Effector memory CD8-positive, alpha-beta T cell (primary cell): ENCODE measurements around the gene ARL5B.

Experiments
- ATAC-seq: fragments of 150-1000 bp; cut with Tn5 transposase; replicated peaks from 2 replicates; pipeline ENCODE4 v1.10.0; 2021; ENCODE audit warnings: mild to moderate bottlenecking, moderate library complexity
- DNase-seq, 3 experiments: peaks; one replicate each; pipeline ENCODE4 v3.0.0; 2021
- H3K27ac Mint-ChIP-seq, 2 donors: one replicate each; pipeline ENCODE4 v1.8.0; 2022; ENCODE audit warnings: mild to moderate bottlenecking in 2 of 2, mixed read lengths in 2 of 2, moderate library complexity in 2 of 2
- H3K27me3 Mint-ChIP-seq, 2 donors: one replicate each; pipeline ENCODE4 v1.8.0; 2022; ENCODE audit warnings: mixed read lengths in 2 of 2
- H3K36me3 Mint-ChIP-seq: one replicate; pipeline ENCODE4 v1.8.0; 2022; ENCODE audit warnings: mild to moderate bottlenecking, moderate library complexity, mixed read lengths; ENCODE audit not compliant: insufficient read depth
- H3K4me1 Mint-ChIP-seq, 2 donors: one replicate each; pipeline ENCODE4 v1.8.0; 2022; ENCODE audit warnings: low read depth in 2 of 2, mixed read lengths in 2 of 2
- H3K4me3 Mint-ChIP-seq, 2 donors: one replicate each; pipeline ENCODE4 v1.8.0; 2022; ENCODE audit warnings: mild to moderate bottlenecking in 2 of 2, mixed read lengths in 2 of 2, moderate library complexity in 2 of 2
- H3K9me3 Mint-ChIP-seq, 2 donors: one replicate each; pipeline ENCODE4 v1.8.0; 2022; ENCODE audit warnings: mixed read lengths in 2 of 2

The ARL5B gene

DNA sequence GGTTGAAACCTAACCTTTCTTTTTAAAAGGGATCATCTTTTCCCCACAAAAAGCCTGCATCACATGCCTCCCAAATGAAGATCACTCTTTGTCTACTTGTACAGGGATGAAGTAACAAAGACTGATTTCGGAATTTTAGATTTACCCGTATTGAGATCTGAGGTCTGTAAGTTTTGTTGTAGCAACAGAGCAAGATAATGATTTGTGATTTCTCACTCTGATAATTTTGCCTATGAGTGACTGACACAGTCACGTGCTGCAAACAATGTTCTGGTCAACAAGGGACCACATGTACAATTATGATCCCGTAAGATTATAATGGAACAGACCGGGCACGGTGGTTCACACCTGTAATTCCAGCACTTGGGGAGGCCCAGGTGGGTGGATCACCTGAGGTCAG lies 31.3 kb downstream of the ARL5B start:
- Mint-ChIP-seq H3K27me3 (peaks cover 0 to 10% of the 10 kb centered on the region in 2 donors), H3K36me3 (peaks cover 3% of the 10 kb centered on the region), H3K4me3 (no peak overlapping the region), H3K4me1 (no peaks in the 10 kb centered on the region), H3K9me3 (no peaks in the 10 kb centered on the region), H3K27ac (no peak overlapping the region)
- ATAC-seq (no peak), DNase-seq (no peak)

DNA sequence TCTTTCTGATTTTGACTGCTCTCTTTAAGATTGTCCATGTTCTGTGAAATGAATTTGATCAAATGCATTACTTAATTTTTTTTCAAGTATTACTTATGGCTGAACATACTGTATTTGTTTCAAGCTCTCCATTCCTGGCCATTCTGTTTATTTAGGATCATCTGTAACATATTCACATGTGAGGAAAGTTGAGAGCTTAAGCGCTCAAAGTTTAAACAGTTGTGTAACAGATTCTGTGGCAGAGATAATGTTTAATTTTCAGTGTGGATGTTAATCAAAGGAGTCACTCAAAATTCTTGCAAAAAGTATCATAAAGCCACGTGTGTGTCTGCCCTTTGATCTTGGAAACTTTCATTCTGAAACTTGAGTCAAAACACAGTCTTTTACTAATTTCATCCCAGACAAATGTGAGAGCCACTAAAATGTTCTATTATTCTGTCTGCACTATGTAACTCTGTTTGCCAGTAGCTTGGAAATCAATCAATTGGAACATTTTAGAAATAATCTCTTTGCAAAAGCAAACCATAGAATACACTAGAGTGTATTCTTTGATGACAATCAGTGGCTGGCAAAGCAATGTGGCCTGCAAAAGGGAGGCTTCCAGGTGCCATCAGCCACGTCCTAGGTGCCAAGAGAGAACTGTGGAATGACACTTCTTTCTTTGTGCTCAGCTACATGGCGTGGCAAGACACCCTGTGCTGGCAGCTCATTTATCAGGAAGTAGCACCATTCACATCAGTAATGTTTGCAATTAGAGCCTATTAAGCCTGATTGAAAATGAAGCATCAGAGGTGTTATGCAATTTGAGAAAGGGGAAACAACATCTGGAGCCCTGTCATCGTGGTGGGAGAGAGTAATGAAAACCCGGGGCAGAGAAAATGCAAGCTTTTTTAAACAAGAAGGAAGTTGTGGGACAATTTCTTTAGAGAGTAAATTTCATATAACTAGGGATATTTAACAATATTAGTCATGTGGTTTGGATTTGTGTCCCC lies 40.9 kb downstream of the ARL5B start:
- H3K4me3 Mint-ChIP-seq, result no peak overlapping the region
- DNase-seq (no peak), ATAC-seq (no peak)
- H3K4me1 Mint-ChIP-seq, result peaks cover 0 to 3% of the 10 kb centered on the region in 2 donors
- H3K27ac Mint-ChIP-seq, result peak overlapping the region in 1 of 2 donors; percentile 20
- no peaks in the 10 kb centered on the region for H3K9me3 Mint-ChIP-seq
- H3K36me3 Mint-ChIP-seq, result no peaks in the 10 kb centered on the region
- peaks cover 0 to 3% of the 10 kb centered on the region in 2 donors for H3K27me3 Mint-ChIP-seq

DNA sequence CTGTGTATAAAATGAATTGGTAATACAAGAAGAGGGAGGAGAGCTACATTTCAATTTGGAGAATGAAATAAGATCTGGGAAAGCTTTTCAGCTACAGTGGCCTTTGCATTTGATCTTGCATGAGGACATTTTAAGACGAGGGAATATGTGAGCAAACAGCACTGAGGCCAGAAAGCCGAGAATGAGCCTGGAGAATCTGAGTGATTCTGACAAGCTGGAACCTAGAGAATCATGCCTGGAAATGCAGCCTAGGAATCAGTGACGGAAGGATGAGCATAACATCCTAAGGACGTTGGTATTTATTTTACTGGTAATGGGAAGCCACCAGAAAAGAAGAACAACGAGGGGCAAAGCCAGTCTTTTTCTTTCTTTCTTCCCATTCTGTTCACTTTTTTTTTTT lies 44.3 kb downstream of the ARL5B start:
- ATAC-seq, result no peak
- Mint-ChIP-seq H3K27me3 (peaks cover 0 to 4% of the 10 kb centered on the region in 2 donors), H3K4me3 (no peak overlapping the region), H3K9me3 (no peaks in the 10 kb centered on the region), H3K36me3 (no peaks in the 10 kb centered on the region), H3K4me1 (peaks cover 0 to 3% of the 10 kb centered on the region in 2 donors), H3K27ac (no peak overlapping the region)
- no peak for DNase-seq

DNA sequence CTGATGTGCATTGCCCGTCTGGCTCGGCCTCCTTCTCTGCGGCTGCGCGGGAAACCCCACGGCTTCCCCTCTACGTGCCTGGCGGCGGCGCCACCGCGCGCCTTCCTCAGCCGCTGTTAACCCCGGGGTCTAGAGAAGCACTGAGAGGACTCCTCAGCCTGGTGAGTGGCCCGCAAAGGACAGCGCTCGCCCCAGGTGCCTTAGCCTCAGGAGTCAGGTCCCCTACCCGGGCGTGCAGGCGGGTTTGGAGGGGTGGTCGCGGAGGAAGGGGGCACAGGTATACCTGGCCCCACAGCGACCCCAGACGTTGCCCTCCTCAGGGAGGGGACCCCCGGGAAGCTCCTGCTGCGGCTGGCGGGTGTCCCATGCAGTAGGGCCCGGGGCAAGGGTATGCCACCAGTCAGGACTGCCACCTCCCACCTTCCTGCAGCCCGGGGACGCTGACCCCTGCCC lies 51.0 kb downstream of the ARL5B start:
- H3K27me3 Mint-ChIP-seq, result peaks cover 7 to 14% of the 10 kb centered on the region in 2 donors
- H3K36me3 Mint-ChIP-seq, result no peaks in the 10 kb centered on the region
- no peaks in the 10 kb centered on the region for H3K4me1 Mint-ChIP-seq
- H3K27ac Mint-ChIP-seq, result no peak overlapping the region
- H3K4me3 Mint-ChIP-seq, result no peak overlapping the region
- no peaks in the 10 kb centered on the region for H3K9me3 Mint-ChIP-seq
- ATAC-seq, result no peak
- no peak for DNase-seq

DNA sequence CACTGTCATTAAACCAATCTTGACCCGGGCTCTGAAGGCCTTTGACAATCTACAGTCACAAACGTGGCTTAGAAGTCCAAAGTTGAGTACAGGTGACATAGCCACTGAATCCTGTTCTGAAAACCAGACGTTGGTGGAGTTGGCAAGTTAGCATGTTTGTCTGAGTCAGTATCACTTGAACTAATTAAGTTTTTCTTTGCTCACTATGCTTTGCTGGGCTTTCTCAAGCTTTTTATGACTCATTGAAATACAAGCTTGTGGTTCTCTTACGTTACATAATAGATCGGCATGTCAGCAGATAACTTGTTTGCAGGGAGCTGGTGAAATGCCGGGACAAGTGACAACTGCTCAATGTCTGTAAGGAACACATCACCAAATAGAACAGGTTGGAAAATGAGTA lies 53.8 kb downstream of the ARL5B start:
- no peaks in the 10 kb centered on the region for H3K4me1 Mint-ChIP-seq
- DNase-seq (no peak), ATAC-seq (no peak)
- no peak overlapping the region for H3K4me3 Mint-ChIP-seq
- H3K27ac Mint-ChIP-seq, result no peak overlapping the region
- H3K27me3 Mint-ChIP-seq, result peaks cover 7 to 25% of the 10 kb centered on the region in 2 donors
- H3K36me3 Mint-ChIP-seq, result no peaks in the 10 kb centered on the region
- no peaks in the 10 kb centered on the region for H3K9me3 Mint-ChIP-seq

DNA sequence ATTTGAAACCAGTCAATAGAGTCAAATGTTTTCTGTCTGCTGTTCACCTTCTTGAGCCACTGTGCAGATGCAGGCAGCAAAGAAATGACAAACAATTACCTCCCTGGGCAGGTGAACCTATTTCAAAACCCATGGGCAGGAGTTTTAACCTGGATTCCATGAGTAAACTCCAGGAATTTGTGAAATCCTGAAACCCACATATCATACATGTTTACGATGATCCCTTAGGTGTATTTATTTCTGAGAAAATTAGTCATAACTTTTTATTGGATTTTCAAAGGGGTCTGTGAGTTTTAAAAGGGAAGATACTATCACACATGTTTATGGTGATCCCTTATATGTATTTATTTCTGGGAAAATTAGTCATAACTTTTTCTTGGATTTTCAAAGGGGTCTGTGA lies 59.8 kb downstream of the ARL5B start:
- ATAC-seq, result no peak

DNA sequence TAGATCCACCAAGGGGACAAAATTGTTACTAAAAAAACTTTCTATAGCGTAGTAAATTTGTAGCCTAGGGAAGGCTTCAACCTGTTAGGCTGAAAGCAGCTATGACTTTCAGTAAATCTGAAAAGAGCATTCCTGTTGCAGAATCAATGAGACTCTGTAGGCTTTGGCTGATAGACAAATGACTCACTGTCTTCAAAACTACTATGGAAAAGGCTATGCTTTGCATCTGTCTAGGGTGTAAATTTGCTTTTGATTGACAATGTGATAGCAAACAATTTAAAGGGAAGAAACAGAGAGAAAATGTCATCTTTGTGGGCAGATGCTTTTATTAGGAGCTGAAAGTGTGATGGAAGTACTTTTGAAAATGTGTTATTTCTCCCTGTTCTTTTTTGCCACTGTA lies 60.6 kb downstream of the ARL5B start:
- H3K4me3 Mint-ChIP-seq, result no peak overlapping the region
- no peak overlapping the region for H3K27ac Mint-ChIP-seq

More for the DNA sequence above, 59.8 kb downstream of the ARL5B start:
- H3K4me3 Mint-ChIP-seq, result no peak overlapping the region
- peaks cover 7 to 16% of the 10 kb centered on the region in 2 donors for H3K27me3 Mint-ChIP-seq
- no peaks in the 10 kb centered on the region for H3K36me3 Mint-ChIP-seq
- no peak for DNase-seq
- no peaks in the 10 kb centered on the region for H3K4me1 Mint-ChIP-seq
- no peak overlapping the region for H3K27ac Mint-ChIP-seq
- H3K9me3 Mint-ChIP-seq, result no peaks in the 10 kb centered on the region

DNA sequence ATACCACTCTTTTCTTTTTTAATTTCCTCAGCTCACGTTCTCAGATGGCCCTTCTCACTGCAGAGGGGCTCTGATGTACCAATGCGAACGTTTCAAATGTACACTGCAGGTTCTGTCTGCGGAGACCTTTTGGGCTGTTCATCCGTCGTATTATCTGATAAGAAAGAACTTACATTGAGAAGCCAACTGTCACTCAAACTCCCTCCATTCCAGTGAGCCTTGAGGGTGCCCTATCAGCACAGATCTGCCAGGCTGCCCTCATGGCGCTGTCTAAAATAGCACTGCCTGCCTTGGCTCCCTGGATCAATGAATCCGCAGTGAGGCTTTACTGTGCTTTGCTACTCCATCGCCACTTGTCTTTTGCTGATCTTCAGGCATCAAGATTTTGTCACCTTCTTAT lies 61.8 kb downstream of the ARL5B start:
- no peak overlapping the region for H3K27ac Mint-ChIP-seq
- H3K4me1 Mint-ChIP-seq, result no peaks in the 10 kb centered on the region
- no peaks in the 10 kb centered on the region for H3K9me3 Mint-ChIP-seq
- H3K27me3 Mint-ChIP-seq, result peaks cover 7 to 11% of the 10 kb centered on the region in 2 donors
- no peak for ATAC-seq
- H3K36me3 Mint-ChIP-seq, result no peaks in the 10 kb centered on the region
- DNase-seq, result no peak
- H3K4me3 Mint-ChIP-seq, result no peak overlapping the region

More for the DNA sequence above, 60.6 kb downstream of the ARL5B start:
- DNase-seq (no peak), ATAC-seq (no peak)
- H3K36me3 Mint-ChIP-seq, result no peaks in the 10 kb centered on the region
- no peaks in the 10 kb centered on the region for H3K9me3 Mint-ChIP-seq
- H3K27me3 Mint-ChIP-seq, result peaks cover 7 to 16% of the 10 kb centered on the region in 2 donors
- no peaks in the 10 kb centered on the region for H3K4me1 Mint-ChIP-seq

DNA sequence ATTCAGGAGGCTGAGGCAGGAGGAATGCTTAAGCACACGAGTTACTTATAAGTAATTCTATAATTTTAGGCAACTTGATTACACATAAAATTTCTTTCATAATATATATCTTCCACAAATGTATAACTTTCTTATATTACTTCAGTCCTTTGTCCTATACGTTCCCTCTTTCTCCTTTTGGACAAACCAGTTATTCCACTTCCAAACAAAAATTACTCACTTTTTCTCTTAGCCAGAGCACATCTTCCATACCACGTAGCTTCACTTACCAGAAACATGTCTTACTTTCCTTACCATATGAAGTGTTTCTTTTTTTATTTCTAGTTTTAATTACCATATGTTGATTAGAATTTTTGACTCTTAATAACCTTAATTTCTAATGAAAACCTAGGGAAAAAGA lies 64.6 kb downstream of the ARL5B start:
- Mint-ChIP-seq H3K27ac (no peak overlapping the region), H3K27me3 (peaks cover 6 to 13% of the 10 kb centered on the region in 2 donors), H3K4me3 (no peak overlapping the region), H3K4me1 (no peaks in the 10 kb centered on the region), H3K36me3 (no peaks in the 10 kb centered on the region), H3K9me3 (no peaks in the 10 kb centered on the region)
- DNase-seq (no peak), ATAC-seq (no peak)
